Astrocyte (in vitro differentiated cells and primary cell): ENCODE data around the gene NRG3. TPM values are rescaled to one million over a fixed set of nuclear protein-coding genes. Genes with fewer than 3 reads are reported as not detected.

ENCODE experiments used
- DNase-seq: peaks from one replicate; pipeline ENCODE4 v3.0.0-alpha.2; 2010; ENCODE audit warnings: low read depth
- FAIRE-seq: peaks from 2 replicates; lab custom pipeline; 2011; peaks lifted over from hg19 to GRCh38; lab: Jason Lieb, UNC
- H2AFZ ChIP-seq: 2 replicates; pipeline ENCODE4 v1.6.0; 2012; ENCODE audit warnings: low read depth, low read length, inconsistent platforms
- H3K27ac ChIP-seq: 2 replicates; pipeline ENCODE4 v1.5.1; 2011; ENCODE audit warnings: low read depth, low read length, inconsistent platforms
- H3K27me3 ChIP-seq: 2 replicates; pipeline ENCODE4 v1.6.0; 2011; ENCODE audit warnings: low read length, inconsistent platforms; ENCODE audit not compliant: insufficient read depth
- H3K36me3 ChIP-seq: 2 replicates; pipeline ENCODE4 v1.5.1; 2011; ENCODE audit warnings: low read length, inconsistent platforms; ENCODE audit not compliant: insufficient read depth
- H3K4me1 ChIP-seq: 2 replicates; pipeline ENCODE4 v1.5.1; 2011; ENCODE audit warnings: low read length, inconsistent platforms; ENCODE audit not compliant: insufficient read depth
- H3K4me2 ChIP-seq: 2 replicates; pipeline ENCODE4 v1.6.0; 2012; ENCODE audit warnings: low read length, inconsistent platforms
- H3K4me3 ChIP-seq: 2 replicates; pipeline ENCODE4 v1.5.1; 2011; ENCODE audit warnings: low read depth, mild to moderate bottlenecking, low read length, inconsistent platforms; ENCODE audit not compliant: insufficient read depth
- H3K79me2 ChIP-seq: 2 replicates; pipeline ENCODE4 v1.6.0; 2012; ENCODE audit warnings: mild to moderate bottlenecking, low read length, inconsistent platforms; ENCODE audit not compliant: insufficient read depth
- H3K9ac ChIP-seq: 2 replicates; pipeline ENCODE4 v1.6.0; 2012; ENCODE audit warnings: mild to moderate bottlenecking, low read length, inconsistent platforms
- H3K9me3 ChIP-seq: 2 replicates; pipeline ENCODE4 v1.5.1; 2012; ENCODE audit warnings: low read depth, mild to moderate bottlenecking, low read length, inconsistent platforms; ENCODE audit not compliant: insufficient read depth
- H4K20me1 ChIP-seq: 2 replicates; pipeline ENCODE4 v1.6.0; 2012; ENCODE audit warnings: low read length, inconsistent platforms; ENCODE audit not compliant: insufficient read depth
- H3K27ac Mint-ChIP-seq: one replicate; pipeline ENCODE4 v1.8.0; 2021; ENCODE audit warnings: mild to moderate bottlenecking, mixed read lengths; ENCODE audit not compliant: unreplicated experiment
- H3K27me3 Mint-ChIP-seq: one replicate; pipeline ENCODE4 v1.8.0; 2021; ENCODE audit warnings: low read depth, mixed read lengths; ENCODE audit not compliant: unreplicated experiment
- H3K36me3 Mint-ChIP-seq: one replicate; pipeline ENCODE4 v1.8.0; 2021; ENCODE audit warnings: low read depth, mixed read lengths; ENCODE audit not compliant: unreplicated experiment
- H3K4me1 Mint-ChIP-seq: one replicate; pipeline ENCODE4 v1.8.0; 2021; ENCODE audit warnings: low read depth, mixed read lengths; ENCODE audit not compliant: unreplicated experiment
- H3K4me3 Mint-ChIP-seq: one replicate; pipeline ENCODE4 v1.8.0; 2021; ENCODE audit warnings: mild to moderate bottlenecking, moderate library complexity, mixed read lengths; ENCODE audit not compliant: unreplicated experiment
- H3K9me3 Mint-ChIP-seq: one replicate; pipeline ENCODE4 v1.8.0; 2021; ENCODE audit warnings: mild to moderate bottlenecking, mixed read lengths; ENCODE audit not compliant: unreplicated experiment
- EZH2 ChIP-seq: IDR thresholded peaks from 2 replicates; pipeline ENCODE4 v1.6.1; 2012; ENCODE audit warnings: mild to moderate bottlenecking, low read length, inconsistent platforms; ENCODE audit not compliant: insufficient read depth
- total RNA-seq: library from RNA; stranded (reverse); gene quantifications from 2 replicates; pipeline ENCODE4 v1.2.1, GENCODE V29; 2021
- TF ChIP-seq, protein P1 (sequence below): IDR thresholded peaks from 2 replicates; pipeline ENCODE4 v1.5.1; 2011; ENCODE audit warnings: low read depth, mild to moderate bottlenecking, inconsistent platforms, low read length, moderate library complexity; ENCODE audit not compliant: insufficient read depth

Gene NRG3
- total RNA-seq, 1 donor from 2014 or later, result 2.1 TPM

DNA sequence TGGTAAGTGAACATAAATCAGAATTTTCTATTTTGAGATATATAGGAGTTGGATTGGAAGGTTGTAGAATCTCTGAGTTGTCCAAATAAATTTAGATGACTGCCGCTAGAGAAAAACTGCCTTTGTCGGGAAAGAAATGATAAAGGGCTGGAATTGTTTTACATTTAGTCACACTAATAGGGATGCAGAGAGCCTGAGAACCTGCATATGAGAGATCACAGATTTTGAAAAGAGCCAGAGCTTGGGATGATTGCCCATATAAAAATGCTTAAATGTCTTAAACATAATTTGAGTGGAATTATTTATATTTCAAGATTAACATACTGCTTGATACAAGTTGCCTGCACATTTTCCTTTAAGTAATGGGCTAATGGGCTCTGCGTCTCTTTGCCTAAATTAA lies 660.5 kb downstream of the NRG3 start:
- no peaks in the 10 kb centered on the region for H3K27me3 ChIP-seq
- Mint-ChIP-seq H3K4me3 (no peak overlapping the region), H3K4me1 (no peaks in the 10 kb centered on the region), H3K27me3 (no peaks in the 10 kb centered on the region), H3K9me3 (no peaks in the 10 kb centered on the region), H3K27ac (no peak overlapping the region), H3K36me3 (no peaks in the 10 kb centered on the region)
- no peaks in the 10 kb centered on the region for H3K36me3 ChIP-seq
- H3K4me1 ChIP-seq, result no peaks in the 10 kb centered on the region
- no peak overlapping the region for H2AFZ ChIP-seq
- H3K79me2 ChIP-seq, result no peaks in the 10 kb centered on the region
- H3K4me3 ChIP-seq, result no peak overlapping the region
- no peak overlapping the region for H3K27ac ChIP-seq
- H3K9me3 ChIP-seq, result no peaks in the 10 kb centered on the region
- no peak overlapping the region for H3K4me2 ChIP-seq
- no peak for DNase-seq
- FAIRE-seq, result no peak
- no peaks in the 10 kb centered on the region for H4K20me1 ChIP-seq
- no peak overlapping the region for H3K9ac ChIP-seq
- TF ChIP-seq, protein P1, sequence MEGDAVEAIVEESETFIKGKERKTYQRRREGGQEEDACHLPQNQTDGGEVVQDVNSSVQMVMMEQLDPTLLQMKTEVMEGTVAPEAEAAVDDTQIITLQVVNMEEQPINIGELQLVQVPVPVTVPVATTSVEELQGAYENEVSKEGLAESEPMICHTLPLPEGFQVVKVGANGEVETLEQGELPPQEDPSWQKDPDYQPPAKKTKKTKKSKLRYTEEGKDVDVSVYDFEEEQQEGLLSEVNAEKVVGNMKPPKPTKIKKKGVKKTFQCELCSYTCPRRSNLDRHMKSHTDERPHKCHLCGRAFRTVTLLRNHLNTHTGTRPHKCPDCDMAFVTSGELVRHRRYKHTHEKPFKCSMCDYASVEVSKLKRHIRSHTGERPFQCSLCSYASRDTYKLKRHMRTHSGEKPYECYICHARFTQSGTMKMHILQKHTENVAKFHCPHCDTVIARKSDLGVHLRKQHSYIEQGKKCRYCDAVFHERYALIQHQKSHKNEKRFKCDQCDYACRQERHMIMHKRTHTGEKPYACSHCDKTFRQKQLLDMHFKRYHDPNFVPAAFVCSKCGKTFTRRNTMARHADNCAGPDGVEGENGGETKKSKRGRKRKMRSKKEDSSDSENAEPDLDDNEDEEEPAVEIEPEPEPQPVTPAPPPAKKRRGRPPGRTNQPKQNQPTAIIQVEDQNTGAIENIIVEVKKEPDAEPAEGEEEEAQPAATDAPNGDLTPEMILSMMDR, result no peak
- TF ChIP-seq EZH2, result no peak

DNA sequence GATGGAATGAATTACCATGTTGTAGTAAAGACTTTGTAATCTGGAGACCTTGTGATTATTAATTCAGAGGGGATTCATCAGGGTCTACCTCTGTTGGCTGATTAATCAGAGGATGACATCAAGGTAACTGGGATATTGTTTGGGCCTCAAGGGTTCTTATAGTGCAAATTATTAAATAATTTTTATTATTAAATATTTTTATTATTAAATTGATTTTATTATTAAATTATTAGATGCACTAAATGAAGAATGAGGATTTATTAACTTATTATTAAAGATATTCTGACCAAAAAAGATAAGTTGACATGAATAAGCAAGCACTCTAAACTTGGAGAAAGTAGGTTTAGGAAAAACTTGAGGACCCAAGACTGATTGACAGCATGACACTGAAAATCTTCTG lies 661.7 kb downstream of the NRG3 start:
- H3K36me3 ChIP-seq, result no peaks in the 10 kb centered on the region
- Mint-ChIP-seq H3K27ac (no peak overlapping the region), H3K9me3 (no peaks in the 10 kb centered on the region), H3K36me3 (no peaks in the 10 kb centered on the region), H3K4me3 (no peak overlapping the region), H3K27me3 (no peaks in the 10 kb centered on the region), H3K4me1 (no peaks in the 10 kb centered on the region)
- H3K4me3 ChIP-seq, result no peak overlapping the region
- no peaks in the 10 kb centered on the region for H3K4me1 ChIP-seq
- no peaks in the 10 kb centered on the region for H3K79me2 ChIP-seq
- FAIRE-seq, result no peak
- no peak for DNase-seq
- no peak overlapping the region for H2AFZ ChIP-seq
- TF ChIP-seq, protein P1, result no peak
- no peak for TF ChIP-seq EZH2
- H4K20me1 ChIP-seq, result no peaks in the 10 kb centered on the region
- H3K4me2 ChIP-seq, result no peak overlapping the region
- H3K27me3 ChIP-seq, result no peaks in the 10 kb centered on the region
- H3K9ac ChIP-seq, result no peak overlapping the region
- no peaks in the 10 kb centered on the region for H3K9me3 ChIP-seq
- H3K27ac ChIP-seq, result no peak overlapping the region

DNA sequence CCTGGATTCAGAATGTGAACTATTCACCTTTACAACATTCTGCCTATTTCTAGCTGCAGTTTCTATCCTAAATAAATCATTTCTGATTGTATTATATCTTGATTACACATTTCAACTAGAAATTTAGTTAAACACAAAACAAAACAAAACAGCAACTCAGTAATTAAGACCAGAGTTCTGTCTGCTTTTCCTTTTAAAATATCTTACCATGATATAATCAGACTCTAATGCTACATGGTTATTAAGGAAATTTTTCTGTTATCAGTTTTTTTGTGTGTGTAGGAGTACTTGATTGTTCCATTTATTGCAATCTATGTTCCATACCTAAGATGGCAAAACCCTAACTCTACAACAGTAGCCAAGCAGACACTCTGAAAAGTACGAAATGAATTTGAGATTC lies 663.3 kb downstream of the NRG3 start:
- Mint-ChIP-seq H3K36me3 (no peaks in the 10 kb centered on the region), H3K27ac (no peak overlapping the region), H3K4me3 (no peak overlapping the region), H3K9me3 (no peaks in the 10 kb centered on the region), H3K4me1 (no peaks in the 10 kb centered on the region), H3K27me3 (no peaks in the 10 kb centered on the region)
- Histone ChIP-seq H3K36me3 (no peaks in the 10 kb centered on the region), H3K4me1 (no peaks in the 10 kb centered on the region), H3K4me3 (no peak overlapping the region), H3K79me2 (no peaks in the 10 kb centered on the region), H3K9me3 (no peaks in the 10 kb centered on the region), H4K20me1 (no peaks in the 10 kb centered on the region), H3K27me3 (no peaks in the 10 kb centered on the region), H3K27ac (no peak overlapping the region), H2AFZ (no peak overlapping the region), H3K9ac (no peak overlapping the region), H3K4me2 (no peak overlapping the region)
- DNase-seq, result no peak
- no peak for TF ChIP-seq EZH2
- TF ChIP-seq, protein P1, result no peak
- no peak for FAIRE-seq
